Nephron progenitor cell (in vitro differentiated cells): ENCODE measurements around the gene TMEM62.

ENCODE experiments used
- DNase-seq: peaks from one replicate; pipeline ENCODE4 v3.0.0; 2021
- H3K27ac Mint-ChIP-seq: 2 replicates; pipeline ENCODE4 v1.8.0; 2021; ENCODE audit warnings: mild to moderate bottlenecking, moderate library complexity, mixed read lengths
- H3K27me3 Mint-ChIP-seq: 2 replicates; pipeline ENCODE4 v1.8.0; 2021; ENCODE audit warnings: mild to moderate bottlenecking, low read depth, mixed read lengths; ENCODE audit not compliant: poor library complexity
- H3K36me3 Mint-ChIP-seq: 2 replicates; pipeline ENCODE4 v1.8.0; 2021; ENCODE audit warnings: low read depth, mixed read lengths
- H3K4me1 Mint-ChIP-seq: 2 replicates; pipeline ENCODE4 v1.8.0; 2021; ENCODE audit warnings: mixed read lengths
- H3K4me3 Mint-ChIP-seq: 2 replicates; pipeline ENCODE4 v1.8.0; 2021; ENCODE audit warnings: mild to moderate bottlenecking, moderate library complexity, mixed read lengths
- H3K9me3 Mint-ChIP-seq: 2 replicates; pipeline ENCODE4 v1.8.0; 2021; ENCODE audit warnings: mild to moderate bottlenecking, moderate library complexity, mixed read lengths
- CTCF ChIP-seq: fragments of 200-600 bp; sonication (generic); IDR thresholded peaks from 2 replicates; pipeline ENCODE4 v1.5.0; 2021; ENCODE audit warnings: antibody characterized with exemption

The TMEM62 gene

GRCh38 chr15:43232289-43232874 lies 99.0 kb downstream of the TMEM62 start:
- H3K27me3 Mint-ChIP-seq, result peaks cover 44% of the 10 kb centered on the region
- no peak for TF ChIP-seq CTCF
- H3K27ac Mint-ChIP-seq, result no peak overlapping the region
- H3K9me3 Mint-ChIP-seq, result no peaks in the 10 kb centered on the region
- no peak overlapping the region for H3K4me3 Mint-ChIP-seq
- DNase-seq, result no peak
- no peaks in the 10 kb centered on the region for H3K4me1 Mint-ChIP-seq
- H3K36me3 Mint-ChIP-seq, result no peaks in the 10 kb centered on the region
